Testis (tissue), 3 donors: ENCODE results near the gene BTBD6. TPM values are rescaled to one million over a fixed set of nuclear protein-coding genes. Genes with fewer than 3 reads are reported as not detected.

Source experiments
- DNase-seq: peaks from one replicate; pipeline ENCODE4 v3.0.0-alpha.2; 2019
- H3K27ac ChIP-seq, 2 donors: fragments of 200-600 bp; sonication (generic); one replicate each; pipeline ENCODE4 v1.5.1; 2019
- H3K27me3 ChIP-seq: fragments of 200-600 bp; sonication (generic); one replicate; pipeline ENCODE4 v1.5.1; 2019
- H3K36me3 ChIP-seq: fragments of 200-600 bp; sonication (generic); one replicate; pipeline ENCODE4 v1.5.1; 2017; ENCODE audit warnings: low read depth; ENCODE audit errors: missing control alignments
- H3K4me1 ChIP-seq: fragments of 200-600 bp; sonication (generic); one replicate; pipeline ENCODE4 v1.5.1; 2019
- H3K4me3 ChIP-seq, 2 donors: fragments of 200-600 bp; sonication (generic); one replicate each; pipeline ENCODE4 v1.5.1; 2017 to 2019
- H3K9me3 ChIP-seq: fragments of 200-600 bp; sonication (generic); one replicate; pipeline ENCODE4 v1.5.1; 2017
- POLR2A ChIP-seq: fragments of 450-650 bp; IDR thresholded peaks from one replicate; pipeline ENCODE4 v1.6.1; 2017; ENCODE audit warnings: antibody characterized with exemption, mild to moderate bottlenecking, moderate library complexity
- WGBS, 2 donors: methylation state at CpG; one replicate each; pipeline ENCODE4 v1.1.5; 2018; 5-methylcytosine and 5-hydroxymethylcytosine counted together
- intact Hi-C: fragments of 100-400 bp; cut with DNase I; formaldehyde crosslinking; loops from one replicate; pipeline ENCODE4 v1.15.1; 2023; ENCODE audit warnings: low total_unique reads
- polyA plus RNA-seq: library from polyadenylated mRNA; stranded (reverse); fragments of 350-450 nt; fragmentation: Illumina TruSeq; extraction: RNeasy Lipid Tissue Mini Kit (QIAGEN cat#74804); gene quantifications from one replicate; pipeline ENCODE4 v1.2.3, GENCODE V29; 2014; ENCODE audit warnings: low read depth, low replicate concordance; ENCODE audit not compliant: insufficient read depth
- total RNA-seq, 2 donors: library from RNA; depleted of rRNA; stranded (reverse); fragments of >200 nt; gene quantifications; one replicate each; pipeline ENCODE4 v1.2.3, GENCODE V29; 2016
- TF ChIP-seq, protein P1 (sequence below), 3 experiments: fragments of 450-650 bp in 2 of 3; fragments of 200-600 bp in 1 of 3; sonication (generic) in 1 of 3; IDR thresholded peaks; one replicate each; pipeline ENCODE4 v1.5.1; 2016 to 2019; ENCODE audit warnings: antibody characterized with exemption in 3 of 3, mild to moderate bottlenecking in 2 of 3, moderate library complexity in 1 of 3

The BTBD6 gene
- total and polyA plus RNA-seq, 3 donors from 2014 or later, result 84.1 to 120 (median 97.6) TPM

DNA sequence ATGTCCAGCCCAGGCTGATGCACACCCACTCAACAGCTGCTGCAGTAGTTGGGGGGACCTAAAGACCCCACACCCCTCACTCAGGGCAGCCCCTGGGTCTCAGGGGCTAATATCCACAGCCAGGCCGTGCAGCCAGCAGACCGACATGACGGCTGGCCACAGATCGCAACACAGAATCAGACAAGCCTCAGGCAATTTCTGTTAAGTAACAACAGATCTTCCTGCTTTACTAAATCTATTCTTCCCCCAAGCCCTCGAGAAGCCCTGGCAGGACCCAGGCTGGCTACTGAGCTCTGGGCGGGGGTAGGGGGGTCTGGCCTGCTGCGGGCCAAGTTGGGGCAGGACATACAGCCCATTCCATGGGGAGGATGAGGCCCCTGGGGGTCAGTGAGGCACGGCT lies 39.2 kb upstream of the BTBD6 start:
- 81 to 95% methylated on average over 7 to 8 of the region's 8 CpGs for WGBS, 2 donors
- Histone ChIP-seq H3K4me1 (peaks cover 7% of the 10 kb centered on the region), H3K27me3 (no peaks in the 10 kb centered on the region), H3K36me3 (no peaks in the 10 kb centered on the region), H3K4me3 (no peak overlapping the region), H3K9me3 (no peaks in the 10 kb centered on the region), H3K27ac (no peak overlapping the region)
- intact Hi-C loops, result loop anchor here (10.0 kb wide), 1 partner anchor 76 kb away; no protein-coding TSS in a partner anchor
- no peak for DNase-seq
- no peak for TF ChIP-seq POLR2A
- TF ChIP-seq, protein P1, sequence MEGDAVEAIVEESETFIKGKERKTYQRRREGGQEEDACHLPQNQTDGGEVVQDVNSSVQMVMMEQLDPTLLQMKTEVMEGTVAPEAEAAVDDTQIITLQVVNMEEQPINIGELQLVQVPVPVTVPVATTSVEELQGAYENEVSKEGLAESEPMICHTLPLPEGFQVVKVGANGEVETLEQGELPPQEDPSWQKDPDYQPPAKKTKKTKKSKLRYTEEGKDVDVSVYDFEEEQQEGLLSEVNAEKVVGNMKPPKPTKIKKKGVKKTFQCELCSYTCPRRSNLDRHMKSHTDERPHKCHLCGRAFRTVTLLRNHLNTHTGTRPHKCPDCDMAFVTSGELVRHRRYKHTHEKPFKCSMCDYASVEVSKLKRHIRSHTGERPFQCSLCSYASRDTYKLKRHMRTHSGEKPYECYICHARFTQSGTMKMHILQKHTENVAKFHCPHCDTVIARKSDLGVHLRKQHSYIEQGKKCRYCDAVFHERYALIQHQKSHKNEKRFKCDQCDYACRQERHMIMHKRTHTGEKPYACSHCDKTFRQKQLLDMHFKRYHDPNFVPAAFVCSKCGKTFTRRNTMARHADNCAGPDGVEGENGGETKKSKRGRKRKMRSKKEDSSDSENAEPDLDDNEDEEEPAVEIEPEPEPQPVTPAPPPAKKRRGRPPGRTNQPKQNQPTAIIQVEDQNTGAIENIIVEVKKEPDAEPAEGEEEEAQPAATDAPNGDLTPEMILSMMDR (IDR thresholded peaks at IDR 0.05), result no peak

- TF ChIP-seq POLR2A, result no peak
- TF ChIP-seq, protein P1 (IDR thresholded peaks at IDR 0.05), result no peak
Observed at GRCh38 chr14:105209646-105210045, 38.7 kb upstream of the BTBD6 start.

DNA sequence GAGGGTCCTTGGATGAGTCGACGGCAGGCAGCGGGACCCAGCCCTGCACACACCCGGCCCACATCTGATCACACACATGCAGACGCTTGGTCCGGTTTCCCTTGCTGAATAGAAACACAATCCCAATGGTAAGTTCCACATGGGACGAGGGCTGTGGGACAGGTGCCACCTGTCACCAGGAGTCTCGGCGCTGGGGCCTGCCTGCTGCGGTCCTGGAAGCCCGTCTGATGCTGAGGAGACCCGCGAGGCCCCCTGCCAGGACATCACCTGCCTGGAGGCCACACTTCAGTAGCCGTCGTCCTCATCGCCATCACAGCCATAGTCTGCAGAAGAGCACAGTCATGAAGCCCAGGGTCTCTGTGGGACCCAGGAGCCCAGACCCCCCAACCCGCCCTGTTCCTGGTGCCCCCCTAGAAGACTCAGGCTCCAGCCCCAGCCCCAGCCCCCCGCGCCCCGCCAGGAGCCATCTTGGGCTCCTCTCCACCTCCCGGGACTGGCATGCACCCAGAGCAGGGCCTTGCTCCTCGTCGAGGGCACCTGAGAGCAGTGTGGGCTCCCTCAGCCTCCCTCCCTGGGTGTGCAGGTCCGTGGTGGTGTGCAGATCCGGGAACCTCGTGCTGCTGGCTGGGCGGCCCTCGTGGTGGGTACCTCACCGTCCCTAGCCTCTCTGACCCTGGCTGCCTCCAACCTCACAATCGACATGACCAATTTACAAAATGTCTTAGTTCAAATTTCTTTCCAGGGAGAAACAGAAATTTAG lies 37.9 kb upstream of the BTBD6 start:
- no peaks in the 10 kb centered on the region for H3K36me3 ChIP-seq
- no peak overlapping the region for H3K4me3 ChIP-seq
- intact Hi-C loops, result no loop called here
- no peak for DNase-seq
- peaks cover 5% of the 10 kb centered on the region for H3K4me1 ChIP-seq
- 81 to 97% methylated on average over 9 to 30 of the region's 30 CpGs for WGBS, 2 donors
- H3K27me3 ChIP-seq, result no peaks in the 10 kb centered on the region
- no peaks in the 10 kb centered on the region for H3K9me3 ChIP-seq
- TF ChIP-seq, protein P1 (IDR thresholded peaks at IDR 0.05), result no peak
- no peak for TF ChIP-seq POLR2A
- H3K27ac ChIP-seq, result no peak overlapping the region

More at GRCh38 chr14:105209646-105210045, 38.7 kb upstream of the BTBD6 start:
- no peak overlapping the region for H3K4me3 ChIP-seq
- no peaks in the 10 kb centered on the region for H3K36me3 ChIP-seq
- WGBS, 2 donors, result 91% methylated on average over 16 of the region's 16 CpGs; no CpG with 5 or more reads in 1 of the 2 donors
- no peak overlapping the region for H3K27ac ChIP-seq
- H3K9me3 ChIP-seq, result no peaks in the 10 kb centered on the region
- peaks cover 7% of the 10 kb centered on the region for H3K4me1 ChIP-seq
- H3K27me3 ChIP-seq, result no peaks in the 10 kb centered on the region
- intact Hi-C loops, result loop anchor here (10.0 kb wide), 1 partner anchor 75 kb away; no protein-coding TSS in a partner anchor
- no peak for DNase-seq

DNA sequence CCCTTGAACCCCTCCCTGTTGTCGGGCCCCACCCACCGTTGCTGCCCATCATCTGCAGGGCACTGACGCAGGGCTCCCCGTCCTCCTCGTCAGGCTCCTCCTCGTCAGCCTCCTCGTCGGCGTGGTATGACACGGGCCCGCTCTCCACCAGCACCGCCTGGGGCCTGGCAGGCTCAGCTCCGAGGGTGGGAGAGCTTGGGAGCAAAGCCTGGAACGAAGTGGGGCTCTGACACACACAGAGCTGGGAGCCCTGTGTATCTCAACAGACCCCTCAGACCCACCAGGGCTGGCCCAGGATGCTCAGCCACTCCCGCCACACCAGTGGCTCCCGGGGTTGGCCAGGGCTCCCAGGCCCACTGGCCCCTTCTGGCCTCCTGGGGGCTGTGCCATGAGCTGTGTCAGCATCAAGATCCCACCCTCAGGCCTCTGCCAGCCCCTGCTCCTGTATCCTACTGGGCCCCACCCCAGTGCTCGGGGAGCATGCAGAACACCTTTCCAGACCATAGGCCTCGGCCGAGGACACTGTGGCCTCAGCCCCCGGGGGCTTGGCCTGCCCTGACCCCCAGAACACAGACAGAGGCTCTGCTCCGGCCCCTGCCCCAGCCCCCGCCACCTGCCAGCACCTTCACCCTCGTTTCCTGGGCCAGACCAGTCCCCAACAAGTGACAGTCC lies 37.1 kb upstream of the BTBD6 start:
- H3K27ac ChIP-seq, result no peak overlapping the region
- no peaks in the 10 kb centered on the region for H3K36me3 ChIP-seq
- H3K27me3 ChIP-seq, result no peaks in the 10 kb centered on the region
- 89 to 94% methylated on average over 8 to 23 of the region's 23 CpGs for WGBS, 2 donors
- no peaks in the 10 kb centered on the region for H3K4me1 ChIP-seq
- DNase-seq, result no peak
- no peak overlapping the region for H3K4me3 ChIP-seq
- no peak for TF ChIP-seq POLR2A
- TF ChIP-seq, protein P1 (IDR thresholded peaks at IDR 0.05), result no peak
- intact Hi-C loops, result no loop called here
- no peaks in the 10 kb centered on the region for H3K9me3 ChIP-seq
